Fibroblast of lung (primary cell): Measurements from ENCODE around the gene FANCI. TPM values are rescaled to one million over a fixed set of nuclear protein-coding genes. Genes with fewer than 3 reads are reported as not detected.

Experiments
- DNase-seq, 2 donors: peaks; one replicate each; pipeline versions ENCODE4 v3.0.0 to v3.0.0-alpha.2; 2010; ENCODE audit warnings: low read depth in 2 of 2
- H2AFZ ChIP-seq: 2 replicates; pipeline ENCODE4 v1.5.1; 2012; ENCODE audit warnings: low read length, control low read depth, inconsistent platforms
- H3K27ac ChIP-seq: 2 replicates; pipeline ENCODE4 v1.5.1; 2011; ENCODE audit warnings: low read length, control low read depth; ENCODE audit not compliant: insufficient read depth
- H3K27me3 ChIP-seq: 2 replicates; pipeline ENCODE4 v1.5.1; 2011; ENCODE audit warnings: mild to moderate bottlenecking, low read length; ENCODE audit not compliant: control insufficient read depth, insufficient read depth
- H3K36me3 ChIP-seq: 2 replicates; pipeline ENCODE4 v1.5.1; 2011; ENCODE audit warnings: low read length; ENCODE audit not compliant: control insufficient read depth, insufficient read depth
- H3K4me1 ChIP-seq: 2 replicates; pipeline ENCODE4 v1.5.1; 2011; ENCODE audit warnings: low read length; ENCODE audit not compliant: control insufficient read depth, insufficient read depth; ENCODE audit errors: extremely low read depth
- H3K4me2 ChIP-seq: 2 replicates; pipeline ENCODE4 v1.5.1; 2011; ENCODE audit warnings: low read length, control low read depth; ENCODE audit not compliant: insufficient read depth; ENCODE audit errors: extremely low read depth
- H3K4me3 ChIP-seq, 4 experiments: fragments of 200-600 bp in 1 of 4; sonication (generic) in 1 of 4; replicated peaks in 1 of 4; 2 replicates each; pipeline ENCODE4 v1.5.1; 2011 to 2016; ENCODE audit warnings: low read length in 4 of 4, low read depth in 3 of 4, mild to moderate bottlenecking in 3 of 4, control low read depth in 2 of 4, inconsistent platforms in 1 of 4, mixed read lengths in 1 of 4; ENCODE audit not compliant: insufficient read depth in 1 of 4; ENCODE audit errors: control extremely low read depth in 1 of 4
- H3K79me2 ChIP-seq: 2 replicates; pipeline ENCODE4 v1.5.1; 2012; ENCODE audit warnings: mild to moderate bottlenecking, low read length, inconsistent platforms; ENCODE audit not compliant: control insufficient read depth, insufficient read depth
- H3K9ac ChIP-seq: 2 replicates; pipeline ENCODE4 v1.5.1; 2011; ENCODE audit warnings: mild to moderate bottlenecking, low read length, control low read depth; ENCODE audit not compliant: insufficient read depth
- H3K9me3 ChIP-seq: 2 replicates; pipeline ENCODE4 v1.5.1; 2012; ENCODE audit warnings: low read depth, low read length; ENCODE audit not compliant: control insufficient read depth, insufficient read depth
- H4K20me1 ChIP-seq: 2 replicates; pipeline ENCODE4 v1.5.1; 2011; ENCODE audit warnings: low read length; ENCODE audit not compliant: control insufficient read depth, insufficient read depth; ENCODE audit errors: extremely low read depth
- CTCF ChIP-seq, 2 donors: IDR thresholded peaks in 1 of 2; conservative IDR thresholded peaks in 1 of 2; 1 replicate in 1 of 2; 2 replicates in 1 of 2; pipeline ENCODE4 v1.5.1; 2011 to 2012; ENCODE audit warnings: low read length in 2 of 2, control low read depth in 1 of 2, inconsistent platforms in 1 of 2, low read depth in 1 of 2, mild to moderate bottlenecking in 1 of 2
- EZH2 ChIP-seq: IDR thresholded peaks from 2 replicates; pipeline ENCODE4 v1.5.1; 2012; ENCODE audit warnings: low read length, control low read depth, mild to moderate bottlenecking; ENCODE audit errors: missing control alignments
- polyA plus RNA-seq, 2 donors: library from polyadenylated mRNA; depleted of rRNA in 1 of 2; stranded (reverse) in 1 of 2; unstranded in 1 of 2; fragments of >200 nt; gene quantifications; 2 replicates each; pipeline ENCODE4 v1.2.1, GENCODE V29; 2011 to 2012; ENCODE audit warnings: missing spikeins in 1 of 2
- total RNA-seq: library from RNA; depleted of rRNA; stranded (reverse); fragments of >200 nt; gene quantifications from 2 replicates; pipeline ENCODE4 v1.2.1, GENCODE V29; 2014

The FANCI gene
- total and polyA plus RNA-seq, 2 donors (not counting 1 experiment from before 2014, with no cell fraction given): 12.6 to 13.4 TPM

GRCh38 chr15:89205991-89206585 lies 37.7 kb upstream of the FANCI start:
- no peak overlapping the region for H3K4me3 ChIP-seq
- H3K4me2 ChIP-seq: no peak overlapping the region
- H4K20me1 ChIP-seq: no peaks in the 10 kb centered on the region
- H3K9ac ChIP-seq: no peak overlapping the region
- no peak for DNase-seq
- no peak overlapping the region for H2AFZ ChIP-seq
- no peak for TF ChIP-seq EZH2
- no peak for TF ChIP-seq CTCF (conservative IDR thresholded peaks at IDR 0.05 in 1 of 2, IDR thresholded peaks at IDR 0.05 in 1 of 2; ENCODE audit: low read depth in 1 of 2, low read length in 2 of 2)
- H3K27ac ChIP-seq: no peak overlapping the region
- H3K9me3 ChIP-seq: no peaks in the 10 kb centered on the region
- H3K36me3 ChIP-seq: no peaks in the 10 kb centered on the region
- H3K4me1 ChIP-seq: no peaks in the 10 kb centered on the region
- H3K27me3 ChIP-seq: no peaks in the 10 kb centered on the region
- H3K79me2 ChIP-seq: no peaks in the 10 kb centered on the region

- Histone ChIP-seq H3K27me3 (no peaks in the 10 kb centered on the region), H3K4me3 (peak overlapping the region in 2 of 4 experiments; percentile 25 to 29), H3K9ac (no peak overlapping the region), H3K27ac (no peak overlapping the region), H2AFZ (peak overlapping the region; percentile 38), H3K79me2 (no peaks in the 10 kb centered on the region), H3K36me3 (no peaks in the 10 kb centered on the region), H3K4me1 (no peaks in the 10 kb centered on the region), H3K4me2 (peak overlapping the region; percentile 88), H3K9me3 (no peaks in the 10 kb centered on the region), H4K20me1 (no peaks in the 10 kb centered on the region)
- DNase-seq: peak; percentile 50 to 61
- no peak for TF ChIP-seq EZH2
- peak; percentile 88 to 99 for TF ChIP-seq CTCF (conservative IDR thresholded peaks at IDR 0.05 in 1 of 2, IDR thresholded peaks at IDR 0.05 in 1 of 2; ENCODE audit: low read depth in 1 of 2, low read length in 2 of 2)
These were observed 36.9 kb upstream of the FANCI start for GRCh38 chr15:89206908-89207331.

- TF ChIP-seq CTCF (conservative IDR thresholded peaks at IDR 0.05 in 1 of 2, IDR thresholded peaks at IDR 0.05 in 1 of 2; ENCODE audit: low read depth in 1 of 2, low read length in 2 of 2) (no peak), EZH2 (no peak)
- H4K20me1 ChIP-seq: no peaks in the 10 kb centered on the region
- no peak for DNase-seq
These were observed 35.5 kb upstream of the FANCI start for GRCh38 chr15:89208256-89208655.

More at GRCh38 chr15:89208256-89208655, 35.5 kb upstream of the FANCI start:
- Histone ChIP-seq H3K36me3 (no peaks in the 10 kb centered on the region), H3K79me2 (no peaks in the 10 kb centered on the region), H3K4me2 (no peak overlapping the region), H3K4me1 (no peaks in the 10 kb centered on the region), H2AFZ (no peak overlapping the region), H3K9ac (no peak overlapping the region), H3K9me3 (no peaks in the 10 kb centered on the region), H3K27me3 (no peaks in the 10 kb centered on the region), H3K27ac (no peak overlapping the region), H3K4me3 (no peak overlapping the region)
